Activated naive CD8-positive, alpha-beta T cell treated with anti-CD3 and anti-CD28 coated beads, Interleukin-2, amount 50 U/mL, for 24 hours (primary cell): Measurements from ENCODE around the gene GGN.

Experiments
- ATAC-seq: fragments of 150-1000 bp; cut with Tn5 transposase; one replicate; pipeline ENCODE4 v1.10.0; 2021
- DNase-seq: peaks from one replicate; pipeline ENCODE4 v3.0.0; 2021
- H3K27ac Mint-ChIP-seq: one replicate; pipeline ENCODE4 v1.8.0; 2021; ENCODE audit warnings: mild to moderate bottlenecking, mixed read lengths
- H3K27me3 Mint-ChIP-seq: one replicate; pipeline ENCODE4 v1.8.0; 2021; ENCODE audit warnings: mixed read lengths
- H3K36me3 Mint-ChIP-seq: one replicate; pipeline ENCODE4 v1.8.0; 2021; ENCODE audit warnings: low read depth, mixed read lengths
- H3K4me1 Mint-ChIP-seq: one replicate; pipeline ENCODE4 v1.8.0; 2021; ENCODE audit warnings: mixed read lengths
- H3K4me3 Mint-ChIP-seq: one replicate; pipeline ENCODE4 v1.8.0; 2021; ENCODE audit warnings: mild to moderate bottlenecking, moderate library complexity, mixed read lengths
- H3K9me3 Mint-ChIP-seq: one replicate; pipeline ENCODE4 v1.8.0; 2021; ENCODE audit warnings: mixed read lengths

Gene GGN

DNA sequence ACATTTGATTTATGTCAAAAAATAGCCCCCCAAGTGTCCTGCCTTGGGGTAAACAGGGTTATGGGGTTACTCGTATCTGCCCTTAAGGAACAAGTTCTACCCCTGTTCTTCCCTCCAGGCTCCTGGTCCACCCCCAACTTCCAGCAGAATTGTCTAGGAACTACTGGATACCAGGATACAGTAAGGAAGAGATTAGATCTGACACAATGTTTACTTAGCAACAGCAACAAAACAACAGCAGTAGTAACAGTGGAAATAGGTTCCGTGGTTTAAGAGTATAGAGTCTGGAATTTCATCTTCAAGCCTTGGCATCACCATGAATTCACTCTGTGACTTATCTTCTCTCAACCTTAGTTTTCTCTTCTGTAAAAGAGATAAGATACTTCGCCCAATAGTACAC lies 13.3 kb upstream of the GGN start:
- no peak for ATAC-seq
- Mint-ChIP-seq H3K9me3 (no peaks in the 10 kb centered on the region), H3K4me1 (peaks cover 19% of the 10 kb centered on the region), H3K36me3 (peaks cover 4% of the 10 kb centered on the region), H3K4me3 (no peak overlapping the region), H3K27ac (no peak overlapping the region), H3K27me3 (peaks cover 5% of the 10 kb centered on the region)
- no peak for DNase-seq

- Mint-ChIP-seq H3K4me1 (peaks cover 19% of the 10 kb centered on the region), H3K27me3 (peaks cover 5% of the 10 kb centered on the region), H3K36me3 (peaks cover 3% of the 10 kb centered on the region), H3K9me3 (no peaks in the 10 kb centered on the region), H3K27ac (no peak overlapping the region), H3K4me3 (no peak overlapping the region)
- ATAC-seq (no peak), DNase-seq (no peak)
These were observed 12.5 kb upstream of the GGN start for GRCh38 chr19:38400361-38400760.

- Mint-ChIP-seq H3K4me3 (no peak overlapping the region), H3K36me3 (peaks cover 1% of the 10 kb centered on the region), H3K27me3 (peaks cover 5% of the 10 kb centered on the region), H3K9me3 (no peaks in the 10 kb centered on the region), H3K27ac (no peak overlapping the region), H3K4me1 (peaks cover 23% of the 10 kb centered on the region)
- ATAC-seq = no peak
- no peak for DNase-seq
These were observed 11.7 kb upstream of the GGN start for GRCh38 chr19:38399537-38399936.

DNA sequence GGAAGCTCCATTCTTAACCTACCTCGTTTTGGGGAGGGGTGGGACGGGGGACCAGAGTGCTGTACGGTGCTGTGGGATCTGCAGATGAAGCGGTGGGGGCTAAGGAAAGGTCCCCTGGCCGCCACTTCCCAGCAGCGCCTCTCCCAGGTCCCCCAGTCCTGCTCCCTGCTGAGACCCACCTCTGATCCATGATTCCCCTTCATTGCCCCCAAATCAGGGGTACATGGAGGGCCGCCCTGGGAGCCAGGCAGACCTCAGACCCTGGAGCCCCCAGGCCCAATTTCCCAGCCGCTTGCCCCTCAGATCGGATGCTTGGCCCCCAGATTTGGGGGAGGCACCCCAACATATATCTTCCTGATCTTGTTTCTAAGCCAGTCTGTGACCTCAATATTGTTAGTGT lies 11.2 kb upstream of the GGN start:
- peaks cover 8% of the 10 kb centered on the region for H3K27me3 Mint-ChIP-seq
- peaks cover 23% of the 10 kb centered on the region for H3K4me1 Mint-ChIP-seq
- H3K36me3 Mint-ChIP-seq = peaks cover 1% of the 10 kb centered on the region
- ATAC-seq (no peak), DNase-seq (no peak)
- no peaks in the 10 kb centered on the region for H3K9me3 Mint-ChIP-seq
- no peak overlapping the region for H3K27ac Mint-ChIP-seq
- H3K4me3 Mint-ChIP-seq = no peak overlapping the region

DNA sequence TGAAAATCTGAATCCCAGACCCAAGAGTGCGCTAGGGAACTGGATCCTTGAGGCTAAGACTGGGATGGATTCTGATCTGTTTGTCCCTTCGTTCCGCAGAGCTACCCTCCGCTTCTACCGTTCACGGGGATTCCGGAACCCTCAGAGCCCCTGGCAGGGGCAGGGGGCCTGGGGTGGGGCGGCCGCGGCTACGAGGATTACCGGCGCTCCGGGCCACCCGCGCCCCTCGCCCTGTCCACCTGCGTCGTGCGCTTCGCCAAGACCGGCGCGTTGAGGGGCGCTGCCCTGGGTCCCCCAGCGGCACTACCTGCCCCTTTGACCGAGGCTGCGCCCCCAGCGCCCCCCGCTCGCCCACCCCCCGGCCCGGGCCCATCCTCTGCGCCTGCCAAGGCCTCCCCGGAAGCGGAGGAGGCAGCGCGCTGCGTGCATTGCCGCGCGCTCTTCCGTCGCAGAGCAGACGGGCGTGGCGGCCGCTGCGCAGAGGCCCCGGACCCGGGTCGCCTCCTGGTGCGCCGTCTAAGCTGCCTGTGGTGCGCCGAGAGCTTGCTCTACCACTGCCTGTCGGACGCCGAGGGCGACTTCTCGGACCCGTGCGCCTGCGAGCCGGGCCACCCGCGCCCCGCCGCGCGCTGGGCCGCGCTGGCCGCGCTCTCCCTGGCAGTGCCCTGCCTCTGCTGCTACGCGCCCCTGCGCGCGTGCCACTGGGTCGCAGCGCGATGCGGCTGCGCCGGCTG lies 7.7 kb upstream of the GGN start:
- Mint-ChIP-seq H3K4me3 (peak overlapping the region; percentile 71), H3K36me3 (peaks cover 1% of the 10 kb centered on the region), H3K27me3 (peaks cover 30% of the 10 kb centered on the region), H3K27ac (peak overlapping the region; percentile 10), H3K9me3 (no peaks in the 10 kb centered on the region), H3K4me1 (peaks cover 20% of the 10 kb centered on the region)
- peak; percentile 67 for ATAC-seq
- peak; percentile 51 for DNase-seq

- H3K9me3 Mint-ChIP-seq = no peaks in the 10 kb centered on the region
- H3K4me1 Mint-ChIP-seq = peaks cover 21% of the 10 kb centered on the region
- peaks cover 1% of the 10 kb centered on the region for H3K36me3 Mint-ChIP-seq
- H3K27me3 Mint-ChIP-seq = peaks cover 34% of the 10 kb centered on the region
- peak; percentile 78 for ATAC-seq
- H3K27ac Mint-ChIP-seq = peak overlapping the region; percentile 10
- peak; percentile 82 for DNase-seq
- peak overlapping the region; percentile 71 for H3K4me3 Mint-ChIP-seq
These were observed 6.7 kb upstream of the GGN start for GRCh38 chr19:38394488-38394887.

DNA sequence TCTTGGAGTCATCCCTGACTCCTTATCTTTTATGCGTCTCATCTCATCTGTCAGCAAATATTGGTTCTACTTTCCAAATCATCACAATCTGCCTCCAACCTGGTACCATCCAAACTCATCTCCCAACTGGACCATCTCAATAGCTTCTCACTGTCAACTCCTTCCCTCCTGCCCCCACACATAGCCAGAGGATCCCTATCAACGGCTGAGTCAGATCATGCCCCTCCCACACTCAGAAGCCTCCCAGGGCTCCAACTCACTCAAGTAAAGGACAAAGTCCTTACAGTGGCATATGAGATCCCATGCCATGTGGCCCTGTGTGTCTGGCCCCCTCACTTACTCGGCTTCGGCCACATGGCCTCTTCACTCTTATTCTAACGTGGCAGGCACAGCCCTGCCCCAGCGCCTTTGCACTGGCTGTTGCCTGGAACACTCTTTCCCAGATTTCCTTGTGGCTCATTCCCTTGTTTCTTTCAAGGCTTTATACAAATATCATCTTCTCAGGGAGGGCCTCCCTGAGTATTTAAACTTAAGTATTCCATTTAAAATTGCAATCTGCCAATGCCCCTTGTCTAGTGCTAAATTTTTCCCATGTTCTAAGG lies 5.0 kb upstream of the GGN start:
- no peak for DNase-seq
- peaks cover 40% of the 10 kb centered on the region for H3K27me3 Mint-ChIP-seq

GRCh38 chr19:38391911-38392464 lies 4.2 kb upstream of the GGN start:
- ATAC-seq (no peak), DNase-seq (no peak)
- H3K9me3 Mint-ChIP-seq = no peaks in the 10 kb centered on the region
- H3K27me3 Mint-ChIP-seq = peaks cover 44% of the 10 kb centered on the region
- peaks cover 6% of the 10 kb centered on the region for H3K36me3 Mint-ChIP-seq
- no peak overlapping the region for H3K4me3 Mint-ChIP-seq
- H3K27ac Mint-ChIP-seq = no peak overlapping the region
- H3K4me1 Mint-ChIP-seq = peaks cover 34% of the 10 kb centered on the region

More for the DNA sequence above, 5.0 kb upstream of the GGN start:
- Mint-ChIP-seq H3K4me1 (peaks cover 28% of the 10 kb centered on the region), H3K27ac (no peak overlapping the region), H3K9me3 (no peaks in the 10 kb centered on the region), H3K36me3 (peaks cover 2% of the 10 kb centered on the region), H3K4me3 (no peak overlapping the region)
- ATAC-seq = no peak

GRCh38 chr19:38389957-38390924 lies 2.4 kb upstream of the GGN start:
- Mint-ChIP-seq H3K27me3 (peaks cover 39% of the 10 kb centered on the region), H3K4me1 (peaks cover 29% of the 10 kb centered on the region), H3K27ac (no peak overlapping the region), H3K9me3 (no peaks in the 10 kb centered on the region), H3K4me3 (no peak overlapping the region), H3K36me3 (peaks cover 6% of the 10 kb centered on the region)
- ATAC-seq = no peak
- no peak for DNase-seq

GRCh38 chr19:38389101-38389925 lies 1.5 kb upstream of the GGN start:
- H3K27me3 Mint-ChIP-seq = peaks cover 39% of the 10 kb centered on the region
- peak overlapping the region; percentile 57 for H3K4me3 Mint-ChIP-seq
- peaks cover 12% of the 10 kb centered on the region for H3K36me3 Mint-ChIP-seq
- no peak overlapping the region for H3K27ac Mint-ChIP-seq
- DNase-seq = no peak
- H3K9me3 Mint-ChIP-seq = no peaks in the 10 kb centered on the region
- ATAC-seq = no peak
- peaks cover 25% of the 10 kb centered on the region for H3K4me1 Mint-ChIP-seq

- peak within 1 kb of the TSS; percentile 67 for H3K27ac Mint-ChIP-seq
- ATAC-seq = no peak
- H3K27me3 Mint-ChIP-seq = peaks cover 32% of the 10 kb centered on the region
- peaks cover 20% of the 10 kb centered on the region for H3K36me3 Mint-ChIP-seq
- no peak for DNase-seq
- no peaks in the 10 kb centered on the region for H3K9me3 Mint-ChIP-seq
- peaks cover 23% of the 10 kb centered on the region for H3K4me1 Mint-ChIP-seq
- H3K4me3 Mint-ChIP-seq = peak within 1 kb of the TSS; percentile 79
These were observed 691 bp upstream of the GGN start, which contains the start of gene SPRED3 for GRCh38 chr19:38388349-38389100. SPRED3 (plus strand) TSS chr19:38388697; CDS start chr19:38390303, 1,606 bp downstream.

DNA sequence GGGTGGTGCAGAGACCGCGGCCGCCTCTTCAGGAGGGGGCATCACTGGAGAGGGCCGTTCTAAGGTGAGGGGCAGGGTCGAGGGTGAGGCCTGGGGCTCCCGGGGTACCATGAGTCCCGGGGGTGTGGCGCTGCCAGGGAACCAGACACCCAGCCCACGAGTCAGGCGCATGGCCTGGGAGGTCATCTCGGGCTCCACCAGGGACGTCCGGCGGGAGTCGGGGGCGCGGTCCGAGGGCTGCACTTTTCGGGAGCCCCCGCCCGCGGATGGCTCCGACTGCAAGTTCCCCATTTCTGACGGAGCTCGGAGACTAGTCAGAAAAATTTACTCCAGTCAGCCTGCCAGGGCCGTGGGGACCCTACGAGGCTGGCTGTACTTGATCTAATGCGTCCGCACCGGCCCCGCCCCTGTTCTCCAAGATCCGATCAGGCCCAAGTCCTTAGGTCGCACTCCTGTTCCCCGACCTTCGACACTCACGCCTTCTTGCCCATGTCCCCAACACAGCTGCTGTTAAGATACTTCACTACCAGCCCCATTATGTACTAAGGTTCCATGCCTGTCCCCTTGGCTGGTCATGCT lies 774 bp downstream of the GGN start:
- Mint-ChIP-seq H3K4me3 (peak overlapping the region; percentile 62), H3K9me3 (no peaks in the 10 kb centered on the region), H3K27me3 (peaks cover 26% of the 10 kb centered on the region), H3K36me3 (peaks cover 34% of the 10 kb centered on the region), H3K4me1 (peaks cover 17% of the 10 kb centered on the region), H3K27ac (peak overlapping the region; percentile 67)
- ATAC-seq (no peak), DNase-seq (no peak)
